Stimulated activated CD4-positive, alpha-beta T cell treated with anti-CD3 and anti-CD28 coated beads, Interleukin-12 subunit alpha, Interleukin-12 subunit beta, amount 100 ng/mL, for 24 hours (primary cell): ENCODE results near the gene AFF2.

ENCODE experiments used
- DNase-seq, 2 experiments: peaks; one replicate each; pipeline ENCODE4 v3.0.0-alpha.2; 2020; ENCODE audit warnings: low read depth in 2 of 2

AFF2 gene

GRCh38 chrX:148582353-148582752 is 81.9 kb downstream of the AFF2 start:
- DNase-seq = no peak

- DNase-seq = no peak
These were observed 88.4 kb downstream of the AFF2 start for GRCh38 chrX:148588649-148589310.

- DNase-seq = no peak
These were observed 92.2 kb downstream of the AFF2 start for GRCh38 chrX:148592595-148592994.

GRCh38 chrX:148593146-148593545 is 92.7 kb downstream of the AFF2 start:
- DNase-seq = no peak

- no peak for DNase-seq
These were observed 93.6 kb downstream of the AFF2 start for GRCh38 chrX:148593987-148594386.

- no peak for DNase-seq
These were observed 99.0 kb downstream of the AFF2 start for GRCh38 chrX:148599404-148599803.

GRCh38 chrX:148600131-148600530 is 99.7 kb downstream of the AFF2 start:
- DNase-seq = no peak

- DNase-seq = no peak
These were observed 100.2 kb downstream of the AFF2 start for GRCh38 chrX:148600581-148600980.

GRCh38 chrX:148601034-148601433 is 100.6 kb downstream of the AFF2 start:
- no peak for DNase-seq

- DNase-seq = peak in 1 of 2 experiments; percentile 0
These were observed 109.3 kb downstream of the AFF2 start for GRCh38 chrX:148609515-148610327.

GRCh38 chrX:148610328-148610698 is 109.9 kb downstream of the AFF2 start:
- no peak for DNase-seq

- DNase-seq = no peak
These were observed 111.6 kb downstream of the AFF2 start for GRCh38 chrX:148611993-148612392.

- DNase-seq = no peak
These were observed 112.0 kb downstream of the AFF2 start for GRCh38 chrX:148612431-148612830.

- no peak for DNase-seq
These were observed 113.2 kb downstream of the AFF2 start for GRCh38 chrX:148613636-148614035.

- DNase-seq = no peak
These were observed 115.1 kb downstream of the AFF2 start for GRCh38 chrX:148615491-148615890.

GRCh38 chrX:148618470-148619445 is 118.3 kb downstream of the AFF2 start:
- DNase-seq = no peak

- no peak for DNase-seq
These were observed 119.6 kb downstream of the AFF2 start for GRCh38 chrX:148620023-148620422.

- no peak for DNase-seq
These were observed 124.6 kb downstream of the AFF2 start for GRCh38 chrX:148624951-148625474.

- no peak for DNase-seq
These were observed 128.2 kb downstream of the AFF2 start for GRCh38 chrX:148628621-148629020.

GRCh38 chrX:148629434-148629833 is 129.0 kb downstream of the AFF2 start:
- no peak for DNase-seq

GRCh38 chrX:148632444-148632843 is 132.0 kb downstream of the AFF2 start:
- no peak for DNase-seq
